Kidney tubule cell (primary cell): Measurements from ENCODE around the gene KSR1.
"Not testable (repeated sequence)": the region's sequence is repeated elsewhere in the genome, so short reads cannot be mapped to it uniquely, and the experiment has no call there.

ENCODE experiments used
- DNase-seq: peaks from one replicate; pipeline ENCODE4 v3.0.0-alpha.2; 2018; ENCODE audit warnings: low spot score

Gene KSR1

GRCh38 chr17:27494192-27495091 is 38.2 kb downstream of the KSR1 start:
- peak; percentile 76 for DNase-seq

- DNase-seq = peak; percentile 81
Measured at GRCh38 chr17:27495460-27495859, 39.2 kb downstream of the KSR1 start.

- DNase-seq = peak; percentile 45
Measured at GRCh38 chr17:27496005-27496404, 39.8 kb downstream of the KSR1 start.

GRCh38 chr17:27496437-27496943 is 40.2 kb downstream of the KSR1 start:
- peak; percentile 81 for DNase-seq

- DNase-seq = no peak
Measured at GRCh38 chr17:27496971-27497370, 40.7 kb downstream of the KSR1 start.

GRCh38 chr17:27497696-27498095 is 41.4 kb downstream of the KSR1 start:
- peak; percentile 51 for DNase-seq

GRCh38 chr17:27498615-27499309 is 42.5 kb downstream of the KSR1 start:
- DNase-seq = peak; percentile 39

GRCh38 chr17:27499451-27500265 is 43.4 kb downstream of the KSR1 start:
- no peak for DNase-seq

GRCh38 chr17:27501338-27501737 is 45.1 kb downstream of the KSR1 start:
- not testable (repeated sequence) for DNase-seq

GRCh38 chr17:27502526-27503324 is 46.5 kb downstream of the KSR1 start:
- DNase-seq = peak; percentile 92

- no peak for DNase-seq
Measured at GRCh38 chr17:27503611-27504010, 47.4 kb downstream of the KSR1 start.

- DNase-seq = no peak
Measured at GRCh38 chr17:27504188-27504995, 48.1 kb downstream of the KSR1 start.

- peak; percentile 53 for DNase-seq
Measured at GRCh38 chr17:27506348-27507218, 50.3 kb downstream of the KSR1 start.

GRCh38 chr17:27511168-27511883 is 55.1 kb downstream of the KSR1 start:
- DNase-seq = no peak

- DNase-seq = no peak
Measured at GRCh38 chr17:27512031-27512430, 55.8 kb downstream of the KSR1 start.

GRCh38 chr17:27512511-27513346 is 56.5 kb downstream of the KSR1 start:
- DNase-seq = no peak

- DNase-seq = no peak
Measured at GRCh38 chr17:27513849-27514248, 57.6 kb downstream of the KSR1 start.
